Measurements from ENCODE around the gene SLC28A3.

The SLC28A3 gene

DNA sequence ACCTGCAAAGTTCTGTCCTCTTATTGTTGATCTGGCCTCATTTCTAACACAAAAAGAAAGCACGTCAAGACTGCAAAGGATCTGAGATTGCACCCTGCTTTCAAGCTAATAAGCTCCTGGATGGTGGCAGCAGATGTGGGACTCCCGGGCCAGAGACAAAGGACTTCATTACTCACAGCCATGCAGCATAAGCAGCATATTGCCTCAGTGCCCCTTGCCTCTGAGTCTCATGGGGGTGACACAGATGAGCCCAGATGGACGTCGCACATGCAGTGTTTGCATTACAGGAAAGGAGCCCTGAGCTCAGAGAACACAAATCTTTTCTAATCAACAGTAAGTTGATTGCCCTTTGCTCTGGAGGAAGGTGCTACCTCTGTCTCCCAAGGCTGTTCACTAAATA, 105.0 kb downstream of the SLC28A3 start:
- DNase-seq: no peak

DNA sequence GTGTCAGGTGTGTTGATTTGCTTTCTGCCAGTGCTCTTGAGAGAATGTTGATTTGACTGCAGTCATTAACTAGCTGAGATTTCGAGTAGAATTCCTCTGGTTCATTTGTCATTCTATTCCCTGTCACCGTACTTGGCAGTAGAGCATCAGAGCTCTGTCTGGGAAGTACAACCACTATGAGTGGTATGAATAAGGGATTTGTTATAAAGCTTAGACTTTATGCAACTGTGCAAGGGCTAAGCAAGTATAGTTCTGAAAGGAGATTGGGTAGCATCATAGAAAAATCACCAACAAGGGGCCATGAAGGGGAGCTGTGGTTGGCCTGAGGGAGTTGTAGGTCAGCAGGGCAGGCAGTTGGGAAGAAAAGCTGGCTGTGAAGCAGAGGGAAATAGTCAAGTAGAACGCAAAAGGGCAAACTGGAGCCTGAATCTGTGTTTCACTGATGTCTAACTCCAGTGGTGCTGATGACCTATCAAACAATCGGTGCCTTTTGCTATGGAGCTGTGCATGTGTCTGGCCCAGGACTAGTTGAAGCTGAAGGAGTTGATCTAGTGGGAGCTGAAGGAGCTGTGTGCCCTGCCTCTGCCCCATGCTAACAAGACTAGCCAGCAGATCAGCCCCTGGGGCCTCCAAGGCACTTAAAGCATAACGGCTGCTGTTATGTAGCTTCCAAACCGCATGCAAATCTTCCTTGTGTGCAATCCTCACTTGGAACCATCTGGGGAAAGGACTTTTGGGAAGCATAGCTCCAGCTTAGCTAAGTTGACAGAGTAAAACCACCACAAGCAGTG, 110.0 kb downstream of the SLC28A3 start:
- DNase-seq: no peak

DNA sequence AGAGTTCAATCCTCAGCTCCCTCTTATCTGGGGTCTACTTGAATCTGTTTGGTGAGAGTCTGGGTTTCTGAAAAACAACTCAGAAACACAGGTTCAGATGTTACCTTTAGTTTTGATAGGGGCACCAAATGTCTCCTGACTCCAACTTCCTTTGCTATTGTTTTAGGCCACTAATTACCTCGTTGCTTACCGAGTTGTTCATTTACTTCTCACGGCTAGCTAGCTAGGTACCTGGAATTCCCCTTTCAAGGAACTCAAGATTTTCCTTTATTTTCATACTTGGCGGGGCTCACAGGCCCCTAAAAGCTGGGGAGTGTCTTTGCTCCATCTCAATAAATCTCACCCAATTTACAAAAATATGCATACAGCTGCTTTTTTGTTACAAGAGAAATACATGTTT, 111.4 kb downstream of the SLC28A3 start:
- no peak for DNase-seq

DNA sequence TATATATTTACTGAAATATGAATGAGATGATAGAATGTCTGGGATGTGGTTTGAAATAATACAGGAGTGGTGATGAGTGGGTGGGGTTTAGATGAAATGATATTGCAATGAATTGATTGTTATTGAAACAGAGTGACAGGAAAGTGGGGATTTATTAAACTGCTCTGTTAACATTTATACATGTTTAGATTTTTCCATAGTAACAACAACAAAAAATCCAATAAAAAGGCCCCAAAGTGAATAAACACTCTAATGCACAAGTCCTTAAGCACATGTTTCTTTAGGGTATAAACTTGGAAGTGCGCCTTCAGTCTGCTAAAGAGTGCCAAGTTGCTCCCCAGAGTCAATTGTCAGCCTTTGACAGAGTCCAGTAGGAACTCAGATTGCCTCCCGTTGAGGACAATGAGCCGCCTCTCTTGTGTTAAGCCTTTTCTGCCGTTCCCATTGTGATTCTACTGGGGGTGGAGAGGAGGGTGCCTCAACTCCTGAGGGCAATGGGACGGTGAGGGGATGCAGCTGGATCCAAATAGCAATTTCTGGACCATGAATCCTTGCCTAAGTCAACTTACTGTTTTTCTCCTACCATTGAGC, 112.3 kb downstream of the SLC28A3 start:
- DNase-seq: no peak

DNA sequence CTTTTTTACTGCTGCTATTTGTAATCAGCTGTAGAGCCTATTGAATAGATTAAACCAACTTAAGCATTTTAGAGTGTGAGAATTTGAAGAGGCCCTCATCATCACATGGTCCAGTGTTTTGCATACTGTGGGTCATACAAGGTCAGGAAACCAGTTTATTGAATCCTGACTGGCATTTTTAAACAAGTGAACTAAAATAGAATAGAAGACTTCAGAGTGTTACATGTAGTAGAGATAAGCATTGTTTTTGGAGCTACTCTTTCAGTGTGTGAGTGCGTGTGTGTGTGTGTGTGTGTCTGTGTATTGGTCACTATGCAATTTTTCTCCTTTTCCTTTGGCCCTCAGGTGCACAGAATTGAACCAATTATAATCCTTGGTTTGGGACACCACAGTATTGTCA, 114.4 kb downstream of the SLC28A3 start:
- no peak for DNase-seq
